OCI-LY1 (cell line): ENCODE results near the gene FERMT2.

Experiments used
- H2AFZ ChIP-seq: fragments of 200-600 bp; sonication (generic), shearing (Covaris generic); 2 replicates; pipeline ENCODE4 v1.6.0; 2014; ENCODE audit warnings: antibody characterized with exemption, mild to moderate bottlenecking, low read length
- H3F3A ChIP-seq: fragments of 200-600 bp; sonication (generic), shearing (Covaris generic); 2 replicates; pipeline ENCODE4 v1.6.0; 2014; ENCODE audit warnings: mild to moderate bottlenecking, antibody characterized with exemption, low read length, moderate library complexity; ENCODE audit not compliant: insufficient read depth
- H3K27ac ChIP-seq: fragments of 200-600 bp; sonication (generic); 2 replicates; pipeline ENCODE4 v1.5.1; 2014; ENCODE audit warnings: low read length, mixed run types, mild to moderate bottlenecking, low read depth; ENCODE audit not compliant: poor library complexity, severe bottlenecking
- H3K27me3 ChIP-seq: fragments of 200-600 bp; sonication (generic); 2 replicates; pipeline ENCODE4 v1.6.0; 2014; ENCODE audit warnings: antibody characterized with exemption, mild to moderate bottlenecking, low read length, moderate library complexity; ENCODE audit not compliant: insufficient read depth
- H3K36me3 ChIP-seq: fragments of 200-600 bp; sonication (generic); 2 replicates; pipeline ENCODE4 v1.6.1; 2014; ENCODE audit warnings: mild to moderate bottlenecking, antibody characterized with exemption, low read length, moderate library complexity, mixed read lengths; ENCODE audit not compliant: insufficient read depth
- H3K4me1 ChIP-seq: fragments of 200-600 bp; sonication (generic); 2 replicates; pipeline ENCODE4 v1.5.1; 2014; ENCODE audit warnings: mild to moderate bottlenecking, low read length, moderate library complexity; ENCODE audit not compliant: insufficient read depth, severe bottlenecking
- H3K4me2 ChIP-seq: fragments of 200-600 bp; sonication (generic), shearing (Covaris generic); 2 replicates; pipeline ENCODE4 v1.6.1; 2014; ENCODE audit warnings: low read length
- H3K4me3 ChIP-seq: fragments of 200-600 bp; sonication (generic); 2 replicates; pipeline ENCODE4 v1.5.1; 2014; ENCODE audit warnings: low read length, low read depth, mild to moderate bottlenecking, mixed read lengths; ENCODE audit not compliant: poor library complexity, severe bottlenecking
- H3K79me2 ChIP-seq: fragments of 200-600 bp; shearing (Covaris generic); 2 replicates; pipeline ENCODE4 v1.6.1; 2016; ENCODE audit warnings: mixed run types, low read length, mixed read lengths; ENCODE audit not compliant: insufficient read depth
- H3K9ac ChIP-seq: fragments of 200-600 bp; sonication (generic), shearing (Covaris generic); 2 replicates; pipeline ENCODE4 v1.6.1; 2014; ENCODE audit warnings: mild to moderate bottlenecking, low read length, mixed read lengths
- H3K9me2 ChIP-seq: fragments of 200-600 bp; sonication (generic), shearing (Covaris generic); 2 replicates; pipeline ENCODE4 v1.6.1; 2014; ENCODE audit warnings: low read depth, mild to moderate bottlenecking, low read length, mixed read lengths
- H3K9me3 ChIP-seq: fragments of 200-600 bp; shearing (Covaris generic); 2 replicates; pipeline ENCODE4 v1.6.1; 2014; ENCODE audit warnings: low read length, mixed read lengths
- H4K20me1 ChIP-seq: fragments of 200-600 bp; sonication (generic), shearing (Covaris generic); 2 replicates; pipeline ENCODE4 v1.6.0; 2016; ENCODE audit warnings: mild to moderate bottlenecking, low read length; ENCODE audit not compliant: insufficient read depth
- EZH2 ChIP-seq: fragments of 200-600 bp; sonication (generic), shearing (Covaris generic); IDR thresholded peaks from 2 replicates; pipeline ENCODE4 v1.8.0; 2017; ENCODE audit warnings: borderline replicate concordance, mixed run types, mild to moderate bottlenecking, antibody characterized with exemption, low read length, moderate library complexity, mixed read lengths
- TF ChIP-seq, protein P1 (sequence below): fragments of 200-600 bp; sonication (generic), shearing (Covaris generic); IDR thresholded peaks from 2 replicates; pipeline ENCODE4 v1.5.1; 2017; ENCODE audit warnings: mild to moderate bottlenecking, antibody characterized with exemption, low read length, moderate library complexity, mixed read lengths

Gene FERMT2

GRCh38 chr14:52917735-52918134 is 33.1 kb downstream of the FERMT2 start:
- Histone ChIP-seq H3K4me2 (no peak overlapping the region), H3F3A (no peaks in the 10 kb centered on the region), H3K79me2 (no peaks in the 10 kb centered on the region), H3K9ac (no peak overlapping the region), H3K4me1 (no peaks in the 10 kb centered on the region), H3K36me3 (no peaks in the 10 kb centered on the region), H4K20me1 (no peaks in the 10 kb centered on the region), H3K4me3 (no peak overlapping the region), H2AFZ (no peak overlapping the region), H3K9me3 (no peaks in the 10 kb centered on the region), H3K9me2 (no peaks in the 10 kb centered on the region), H3K27me3 (no peaks in the 10 kb centered on the region), H3K27ac (no peak overlapping the region)
- no peak for TF ChIP-seq EZH2

GRCh38 chr14:52914295-52914694 is 36.6 kb downstream of the FERMT2 start:
- TF ChIP-seq EZH2, result no peak
- TF ChIP-seq, protein P1, sequence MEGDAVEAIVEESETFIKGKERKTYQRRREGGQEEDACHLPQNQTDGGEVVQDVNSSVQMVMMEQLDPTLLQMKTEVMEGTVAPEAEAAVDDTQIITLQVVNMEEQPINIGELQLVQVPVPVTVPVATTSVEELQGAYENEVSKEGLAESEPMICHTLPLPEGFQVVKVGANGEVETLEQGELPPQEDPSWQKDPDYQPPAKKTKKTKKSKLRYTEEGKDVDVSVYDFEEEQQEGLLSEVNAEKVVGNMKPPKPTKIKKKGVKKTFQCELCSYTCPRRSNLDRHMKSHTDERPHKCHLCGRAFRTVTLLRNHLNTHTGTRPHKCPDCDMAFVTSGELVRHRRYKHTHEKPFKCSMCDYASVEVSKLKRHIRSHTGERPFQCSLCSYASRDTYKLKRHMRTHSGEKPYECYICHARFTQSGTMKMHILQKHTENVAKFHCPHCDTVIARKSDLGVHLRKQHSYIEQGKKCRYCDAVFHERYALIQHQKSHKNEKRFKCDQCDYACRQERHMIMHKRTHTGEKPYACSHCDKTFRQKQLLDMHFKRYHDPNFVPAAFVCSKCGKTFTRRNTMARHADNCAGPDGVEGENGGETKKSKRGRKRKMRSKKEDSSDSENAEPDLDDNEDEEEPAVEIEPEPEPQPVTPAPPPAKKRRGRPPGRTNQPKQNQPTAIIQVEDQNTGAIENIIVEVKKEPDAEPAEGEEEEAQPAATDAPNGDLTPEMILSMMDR, result no peak
- H3K4me2 ChIP-seq, result no peak overlapping the region
- no peak overlapping the region for H3K27ac ChIP-seq
- H3K9me3 ChIP-seq, result no peaks in the 10 kb centered on the region
- no peaks in the 10 kb centered on the region for H3K9me2 ChIP-seq
- H4K20me1 ChIP-seq, result no peaks in the 10 kb centered on the region
- no peaks in the 10 kb centered on the region for H3F3A ChIP-seq
- H3K4me1 ChIP-seq, result no peaks in the 10 kb centered on the region
- no peaks in the 10 kb centered on the region for H3K79me2 ChIP-seq
- H2AFZ ChIP-seq, result no peak overlapping the region
- no peak overlapping the region for H3K9ac ChIP-seq
- H3K36me3 ChIP-seq, result no peaks in the 10 kb centered on the region
- H3K27me3 ChIP-seq, result no peaks in the 10 kb centered on the region
- no peak overlapping the region for H3K4me3 ChIP-seq

DNA sequence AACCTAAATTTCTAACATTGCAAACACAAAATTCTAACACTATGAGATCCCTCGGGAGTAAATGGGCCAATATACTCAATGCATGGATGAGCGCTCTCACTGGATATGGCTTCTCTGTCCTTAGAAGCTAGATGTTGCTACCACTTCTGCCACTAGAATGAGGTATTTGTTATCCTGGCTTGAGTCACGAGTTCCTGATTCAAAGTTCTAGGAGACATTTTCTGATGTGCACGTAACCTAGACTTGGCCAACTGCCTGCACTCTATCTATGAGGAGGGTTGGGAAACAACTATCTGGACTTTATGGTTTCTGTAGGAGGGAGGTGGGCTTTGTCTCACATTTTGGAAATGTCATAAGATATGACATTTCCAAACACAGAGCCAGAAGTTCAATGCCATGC is 37.6 kb downstream of the FERMT2 start:
- no peak for TF ChIP-seq EZH2
- TF ChIP-seq, protein P1, result no peak
- Histone ChIP-seq H3K9me2 (no peaks in the 10 kb centered on the region), H3K4me1 (no peaks in the 10 kb centered on the region), H3K36me3 (no peaks in the 10 kb centered on the region), H3K4me3 (no peak overlapping the region), H3K4me2 (no peak overlapping the region), H3K27me3 (no peaks in the 10 kb centered on the region), H3K9ac (no peak overlapping the region), H3K27ac (no peak overlapping the region), H4K20me1 (no peaks in the 10 kb centered on the region), H3K9me3 (no peaks in the 10 kb centered on the region), H2AFZ (no peak overlapping the region), H3F3A (no peaks in the 10 kb centered on the region), H3K79me2 (no peaks in the 10 kb centered on the region)

DNA sequence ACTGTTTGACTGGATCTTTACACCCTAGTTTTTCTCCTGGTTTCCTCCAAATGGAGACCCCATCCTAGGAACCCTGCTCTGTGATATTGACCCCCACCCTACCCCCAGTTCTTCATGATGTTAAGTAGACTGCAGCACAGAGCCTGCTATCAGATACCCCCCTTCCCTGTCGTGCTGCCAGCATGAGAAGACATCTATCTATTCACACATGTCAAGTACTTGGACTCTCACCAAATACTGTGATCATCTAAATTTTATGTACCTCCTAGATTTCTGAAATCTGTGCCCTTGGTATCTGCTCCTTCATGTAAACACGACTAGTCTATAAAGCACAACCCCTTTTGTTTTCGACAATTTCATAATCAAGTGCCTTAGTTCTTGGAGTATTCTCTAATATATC is 38.9 kb downstream of the FERMT2 start:
- no peaks in the 10 kb centered on the region for H3K9me2 ChIP-seq
- H3K9ac ChIP-seq, result no peak overlapping the region
- no peaks in the 10 kb centered on the region for H3K4me1 ChIP-seq
- no peak overlapping the region for H3K27ac ChIP-seq
- no peak overlapping the region for H2AFZ ChIP-seq
- no peaks in the 10 kb centered on the region for H3K36me3 ChIP-seq
- TF ChIP-seq, protein P1, result no peak
- no peak for TF ChIP-seq EZH2
- no peaks in the 10 kb centered on the region for H3F3A ChIP-seq
- no peaks in the 10 kb centered on the region for H4K20me1 ChIP-seq
- no peaks in the 10 kb centered on the region for H3K79me2 ChIP-seq
- no peak overlapping the region for H3K4me2 ChIP-seq
- H3K9me3 ChIP-seq, result no peaks in the 10 kb centered on the region
- no peak overlapping the region for H3K4me3 ChIP-seq
- no peaks in the 10 kb centered on the region for H3K27me3 ChIP-seq
